ENCODE measurements around the gene ANO8.

DNA sequence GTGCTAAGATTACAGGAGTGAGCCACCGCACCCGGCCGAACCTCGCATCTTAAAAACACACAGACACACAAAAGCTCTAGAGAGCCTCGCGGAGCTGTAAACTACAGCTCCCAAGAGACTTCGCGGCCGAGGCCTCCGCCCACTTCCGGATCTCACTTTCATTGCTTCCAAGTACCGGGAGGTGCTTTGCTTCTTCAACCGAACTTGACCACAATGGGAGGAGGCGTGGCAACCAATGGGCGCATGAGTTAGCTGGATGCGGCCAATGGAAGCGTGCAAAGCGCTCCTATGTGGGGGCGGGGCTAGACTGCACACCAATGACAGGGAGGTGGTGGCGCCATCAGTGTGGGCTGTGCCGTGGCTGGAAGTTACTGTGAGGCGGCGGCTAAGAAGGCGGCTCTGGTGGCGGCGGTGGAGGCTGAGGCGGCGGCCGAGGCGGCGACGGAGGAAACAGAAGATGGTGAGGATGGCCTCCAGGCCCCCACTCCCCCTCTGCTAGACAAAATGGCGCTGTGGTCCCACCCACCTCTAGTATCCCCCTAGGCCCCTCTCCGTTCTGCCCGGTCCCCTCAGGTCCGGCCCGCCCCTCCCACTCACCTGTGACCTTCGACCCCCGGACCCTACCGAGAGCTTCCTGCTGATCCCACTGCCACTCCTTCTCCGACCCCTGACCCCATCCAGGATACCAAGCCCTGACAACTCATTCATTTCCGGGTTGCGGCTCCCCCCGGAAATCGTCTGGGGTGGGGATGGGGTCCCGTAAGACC, 25.3 kb downstream of the ANO8 start, which contains the start of gene DDA1:
- TF ChIP-seq, protein P1, sequence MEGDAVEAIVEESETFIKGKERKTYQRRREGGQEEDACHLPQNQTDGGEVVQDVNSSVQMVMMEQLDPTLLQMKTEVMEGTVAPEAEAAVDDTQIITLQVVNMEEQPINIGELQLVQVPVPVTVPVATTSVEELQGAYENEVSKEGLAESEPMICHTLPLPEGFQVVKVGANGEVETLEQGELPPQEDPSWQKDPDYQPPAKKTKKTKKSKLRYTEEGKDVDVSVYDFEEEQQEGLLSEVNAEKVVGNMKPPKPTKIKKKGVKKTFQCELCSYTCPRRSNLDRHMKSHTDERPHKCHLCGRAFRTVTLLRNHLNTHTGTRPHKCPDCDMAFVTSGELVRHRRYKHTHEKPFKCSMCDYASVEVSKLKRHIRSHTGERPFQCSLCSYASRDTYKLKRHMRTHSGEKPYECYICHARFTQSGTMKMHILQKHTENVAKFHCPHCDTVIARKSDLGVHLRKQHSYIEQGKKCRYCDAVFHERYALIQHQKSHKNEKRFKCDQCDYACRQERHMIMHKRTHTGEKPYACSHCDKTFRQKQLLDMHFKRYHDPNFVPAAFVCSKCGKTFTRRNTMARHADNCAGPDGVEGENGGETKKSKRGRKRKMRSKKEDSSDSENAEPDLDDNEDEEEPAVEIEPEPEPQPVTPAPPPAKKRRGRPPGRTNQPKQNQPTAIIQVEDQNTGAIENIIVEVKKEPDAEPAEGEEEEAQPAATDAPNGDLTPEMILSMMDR (conservative IDR thresholded peaks at IDR 0.05 in 1 of 2, IDR thresholded peaks at IDR 0.05 in 1 of 2; ENCODE audit: extremely low read depth in 1 of 2, insufficient read depth in 1 of 2, low read depth in 1 of 2, low read length in 2 of 2) = no peak
- TF ChIP-seq EZH2 (IDR thresholded peaks at IDR 0.05; ENCODE audit: borderline replicate concordance, low read length) = no peak

Measured in mammary epithelial cell (primary cell).